Endodermal cell (in vitro differentiated cells): ENCODE measurements around the gene PHC1. TPM values are rescaled to one million over a fixed set of nuclear protein-coding genes. Genes with fewer than 3 reads are reported as not detected.
"Not testable (repeated sequence)": the region's sequence is repeated elsewhere in the genome, so short reads cannot be mapped to it uniquely, and the experiment has no call there.

ENCODE experiments used
- DNase-seq: peaks from one replicate; pipeline ENCODE4 v3.0.0-alpha.2; 2017
- H3K27ac ChIP-seq: 2 replicates; pipeline ENCODE4 v1.5.1; 2013; ENCODE audit warnings: mild to moderate bottlenecking, low read depth, low read length, moderate library complexity
- H3K27me3 ChIP-seq: 2 replicates; pipeline ENCODE4 v1.6.1; 2013; ENCODE audit warnings: mild to moderate bottlenecking, low read length, moderate library complexity; ENCODE audit not compliant: insufficient read depth, control insufficient read depth, poor library complexity, severe bottlenecking
- H3K36me3 ChIP-seq: 2 replicates; pipeline ENCODE4 v1.7.0; 2013; ENCODE audit warnings: mild to moderate bottlenecking, low read length, moderate library complexity; ENCODE audit not compliant: control insufficient read depth, insufficient read depth
- H3K4me1 ChIP-seq: one replicate; pipeline ENCODE4 v1.7.0; 2013; ENCODE audit warnings: low read length; ENCODE audit not compliant: control insufficient read depth, insufficient read depth
- H3K4me3 ChIP-seq: 2 replicates; pipeline ENCODE4 v1.5.1; 2013; ENCODE audit warnings: mild to moderate bottlenecking, low read length, moderate library complexity
- H3K9ac ChIP-seq: 2 replicates; pipeline ENCODE4 v1.6.1; 2013; ENCODE audit warnings: mild to moderate bottlenecking, low read length, moderate library complexity; ENCODE audit not compliant: poor library complexity, severe bottlenecking; ENCODE audit errors: extremely low read depth
- H3K9me3 ChIP-seq: 2 replicates; pipeline ENCODE4 v1.6.1; 2013; ENCODE audit warnings: mild to moderate bottlenecking, low read length, moderate library complexity; ENCODE audit not compliant: control insufficient read depth
- H3K27ac Mint-ChIP-seq: 2 replicates; pipeline ENCODE4 v1.8.0; 2020; ENCODE audit warnings: mixed read lengths
- H3K27me3 Mint-ChIP-seq: 2 replicates; pipeline ENCODE4 v1.8.0; 2021; ENCODE audit warnings: mild to moderate bottlenecking, mixed read lengths; ENCODE audit not compliant: insufficient read depth
- H3K36me3 Mint-ChIP-seq: 2 replicates; pipeline ENCODE4 v1.8.0; 2020; ENCODE audit warnings: low read depth, mixed read lengths
- H3K4me1 Mint-ChIP-seq: 2 replicates; pipeline ENCODE4 v1.8.0; 2020; ENCODE audit warnings: mixed read lengths
- H3K4me3 Mint-ChIP-seq: 2 replicates; pipeline ENCODE4 v1.8.0; 2020; ENCODE audit warnings: mild to moderate bottlenecking, moderate library complexity, mixed read lengths
- H3K9me3 Mint-ChIP-seq: 2 replicates; pipeline ENCODE4 v1.8.0; 2020; ENCODE audit warnings: mild to moderate bottlenecking, mixed read lengths
- WGBS, 2 experiments: methylation state at CpG; one replicate each; pipeline versions ENCODE4 v1.1.5 to v1.1.7; 2013; ENCODE audit warnings: missing lambda C conversion rate in 2 of 2, mixed read lengths in 1 of 2; ENCODE audit not compliant: insufficient coverage in 1 of 2, insufficient read length in 1 of 2; 5-methylcytosine and 5-hydroxymethylcytosine counted together
- total RNA-seq, 2 donors: library from RNA; stranded (reverse); fragmentation: NEBNext Ultra II Directional in 1 of 2; extraction: Animal tissue kit (Norgen Biotek cat#: 25700) in 1 of 2; gene quantifications; 2 replicates in 1 of 2; 3 replicates in 1 of 2; pipeline ENCODE4 v1.2.1, GENCODE V29; 2021
- TF ChIP-seq, protein P1 (sequence below): fragments of 200-600 bp; sonication (generic); conservative IDR thresholded peaks from 2 replicates; pipeline ENCODE4 v1.5.0; 2021; ENCODE audit warnings: antibody characterized with exemption, mild to moderate bottlenecking

The PHC1 gene
- total RNA-seq, 2 donors from 2014 or later = 100 to 538 TPM

DNA sequence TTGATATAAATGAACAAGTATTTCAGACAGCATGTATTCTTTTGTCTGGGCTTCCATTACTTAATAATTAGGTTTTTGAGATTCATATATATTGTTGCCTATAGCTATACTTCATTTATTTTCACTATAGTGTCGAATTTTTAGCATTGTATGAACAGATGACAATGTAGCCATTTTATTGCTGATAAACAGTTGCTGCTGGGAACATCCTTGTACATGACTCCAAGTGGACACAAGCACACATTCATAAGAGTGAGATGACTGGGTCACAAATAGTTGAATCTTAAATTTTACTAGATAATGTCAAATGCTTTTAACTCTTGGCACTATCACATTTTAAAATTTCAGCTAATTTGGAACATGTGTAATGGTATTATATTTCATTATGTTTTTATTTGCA is 19.3 kb upstream of the PHC1 start:
- Histone ChIP-seq H3K27ac (no peak overlapping the region), H3K9ac (no peak overlapping the region), H3K4me3 (no peak overlapping the region), H3K27me3 (no peaks in the 10 kb centered on the region), H3K4me1 (no peaks in the 10 kb centered on the region), H3K36me3 (no peaks in the 10 kb centered on the region), H3K9me3 (no peaks in the 10 kb centered on the region)
- peaks cover 7% of the 10 kb centered on the region for H3K4me1 Mint-ChIP-seq
- 17 to 78% methylated on average over 1 of the region's 1 CpG for WGBS, 2 experiments
- peaks cover 10% of the 10 kb centered on the region for H3K9me3 Mint-ChIP-seq
- TF ChIP-seq, protein P1, sequence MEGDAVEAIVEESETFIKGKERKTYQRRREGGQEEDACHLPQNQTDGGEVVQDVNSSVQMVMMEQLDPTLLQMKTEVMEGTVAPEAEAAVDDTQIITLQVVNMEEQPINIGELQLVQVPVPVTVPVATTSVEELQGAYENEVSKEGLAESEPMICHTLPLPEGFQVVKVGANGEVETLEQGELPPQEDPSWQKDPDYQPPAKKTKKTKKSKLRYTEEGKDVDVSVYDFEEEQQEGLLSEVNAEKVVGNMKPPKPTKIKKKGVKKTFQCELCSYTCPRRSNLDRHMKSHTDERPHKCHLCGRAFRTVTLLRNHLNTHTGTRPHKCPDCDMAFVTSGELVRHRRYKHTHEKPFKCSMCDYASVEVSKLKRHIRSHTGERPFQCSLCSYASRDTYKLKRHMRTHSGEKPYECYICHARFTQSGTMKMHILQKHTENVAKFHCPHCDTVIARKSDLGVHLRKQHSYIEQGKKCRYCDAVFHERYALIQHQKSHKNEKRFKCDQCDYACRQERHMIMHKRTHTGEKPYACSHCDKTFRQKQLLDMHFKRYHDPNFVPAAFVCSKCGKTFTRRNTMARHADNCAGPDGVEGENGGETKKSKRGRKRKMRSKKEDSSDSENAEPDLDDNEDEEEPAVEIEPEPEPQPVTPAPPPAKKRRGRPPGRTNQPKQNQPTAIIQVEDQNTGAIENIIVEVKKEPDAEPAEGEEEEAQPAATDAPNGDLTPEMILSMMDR = no peak
- no peak overlapping the region for H3K4me3 Mint-ChIP-seq
- no peaks in the 10 kb centered on the region for H3K27me3 Mint-ChIP-seq
- no peak overlapping the region for H3K27ac Mint-ChIP-seq
- DNase-seq = no peak
- peaks cover 4% of the 10 kb centered on the region for H3K36me3 Mint-ChIP-seq

DNA sequence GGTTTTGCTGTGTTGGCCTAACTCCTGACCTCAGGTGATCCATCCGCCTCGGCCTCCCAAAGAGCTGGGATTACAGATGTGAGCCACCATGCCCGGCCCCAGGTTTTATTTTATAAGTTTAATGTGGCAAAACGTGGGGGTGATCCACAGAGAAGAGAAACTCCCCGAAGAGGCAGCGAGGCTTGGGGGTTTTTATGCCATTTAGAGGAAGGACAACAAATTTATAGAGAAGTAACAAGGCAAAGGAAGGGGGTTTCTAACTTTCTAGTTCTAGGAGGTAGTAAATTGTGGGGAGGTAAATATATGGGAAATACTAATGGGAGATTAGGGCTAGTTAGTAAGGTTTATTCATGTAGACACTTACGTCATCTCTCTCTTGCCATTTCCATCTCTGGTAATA is 17.2 kb upstream of the PHC1 start:
- no peak overlapping the region for H3K27ac ChIP-seq
- peaks cover 3% of the 10 kb centered on the region for H3K4me1 Mint-ChIP-seq
- DNase-seq = no peak
- no peak overlapping the region for H3K27ac Mint-ChIP-seq
- peaks cover 9% of the 10 kb centered on the region for H3K36me3 Mint-ChIP-seq
- H3K36me3 ChIP-seq = no peaks in the 10 kb centered on the region
- TF ChIP-seq, protein P1 = no peak
- H3K4me1 ChIP-seq = no peaks in the 10 kb centered on the region
- H3K9me3 ChIP-seq = no peaks in the 10 kb centered on the region
- 92 to 100% methylated on average over 4 to 7 of the region's 7 CpGs for WGBS, 2 experiments
- no peak overlapping the region for H3K9ac ChIP-seq
- H3K4me3 ChIP-seq = no peak overlapping the region
- no peaks in the 10 kb centered on the region for H3K27me3 ChIP-seq
- peaks cover 30% of the 10 kb centered on the region for H3K9me3 Mint-ChIP-seq
- no peaks in the 10 kb centered on the region for H3K27me3 Mint-ChIP-seq
- H3K4me3 Mint-ChIP-seq = no peak overlapping the region

DNA sequence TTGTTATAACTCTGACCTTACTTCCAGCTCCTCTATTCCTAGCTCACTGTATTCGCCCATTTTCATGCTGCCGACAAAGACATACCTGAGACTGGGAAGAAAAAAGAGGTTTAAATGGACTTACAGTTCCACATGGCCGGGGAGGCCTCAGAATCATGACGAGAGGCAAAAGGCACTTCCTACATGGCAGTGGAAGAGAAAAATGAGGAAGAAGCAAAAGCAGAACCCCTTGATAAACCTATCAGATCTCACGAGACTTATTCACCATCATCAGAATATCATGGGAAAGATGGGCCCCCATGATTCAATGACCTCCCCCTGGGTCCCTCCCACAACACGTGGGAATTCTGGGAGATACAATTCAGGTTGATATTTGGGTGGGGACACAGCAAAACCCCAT is 14.5 kb upstream of the PHC1 start:
- H3K27ac ChIP-seq = no peak overlapping the region
- WGBS, 2 experiments = 87 to 89% methylated on average over 4 to 6 of the region's 6 CpGs
- H3K4me3 ChIP-seq = no peak overlapping the region
- H3K9ac ChIP-seq = no peak overlapping the region
- H3K27me3 ChIP-seq = no peaks in the 10 kb centered on the region
- H3K36me3 Mint-ChIP-seq = peaks cover 16% of the 10 kb centered on the region
- no peaks in the 10 kb centered on the region for H3K27me3 Mint-ChIP-seq
- H3K4me3 Mint-ChIP-seq = no peak overlapping the region
- TF ChIP-seq, protein P1 = no peak
- H3K4me1 Mint-ChIP-seq = no peaks in the 10 kb centered on the region
- no peaks in the 10 kb centered on the region for H3K4me1 ChIP-seq
- no peaks in the 10 kb centered on the region for H3K36me3 ChIP-seq
- no peaks in the 10 kb centered on the region for H3K9me3 ChIP-seq
- peaks cover 36% of the 10 kb centered on the region for H3K9me3 Mint-ChIP-seq
- H3K27ac Mint-ChIP-seq = no peak overlapping the region
- no peak for DNase-seq

DNA sequence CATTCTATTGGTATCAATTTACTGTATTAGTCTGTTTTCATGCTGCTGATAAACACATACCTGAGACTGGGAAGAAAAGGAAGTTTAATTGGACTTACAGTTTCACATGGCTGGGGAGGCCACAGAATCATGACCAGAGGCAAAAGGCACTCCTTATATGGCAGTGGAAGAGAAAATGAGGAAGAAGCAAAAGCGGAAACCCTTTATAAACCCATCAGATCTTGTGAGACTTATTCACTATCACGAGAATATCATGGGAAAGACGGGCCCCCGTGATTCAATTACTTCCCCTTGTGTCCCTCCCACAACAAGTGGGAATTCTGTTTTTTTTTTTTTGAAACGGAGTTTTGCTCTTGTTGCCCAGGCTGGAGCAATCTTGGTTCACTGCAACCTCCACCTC is 11.6 kb upstream of the PHC1 start:
- peaks cover 21% of the 10 kb centered on the region for H3K4me1 Mint-ChIP-seq
- not testable (repeated sequence) for H3K4me1 ChIP-seq, H3K27me3 Mint-ChIP-seq, H3K4me3 Mint-ChIP-seq, H3K27ac Mint-ChIP-seq, H3K27ac ChIP-seq, H3K9me3 ChIP-seq, H3K9ac ChIP-seq, H3K27me3 ChIP-seq, H3K36me3 ChIP-seq, DNase-seq, H3K4me3 ChIP-seq
- H3K36me3 Mint-ChIP-seq = peaks cover 16% of the 10 kb centered on the region
- H3K9me3 Mint-ChIP-seq = peaks cover 29% of the 10 kb centered on the region
- WGBS, 2 experiments = 77 to 90% methylated on average over 5 of the region's 5 CpGs
